CD14-positive monocyte (primary cell): ENCODE results near the gene ATF6. TPM values are rescaled to one million over a fixed set of nuclear protein-coding genes. Genes with fewer than 3 reads are reported as not detected.

ENCODE experiments used
- DNase-seq, 3 donors: peaks; one replicate each; pipeline ENCODE4 v3.0.0-alpha.2; 2011 to 2022
- H2AFZ ChIP-seq: 2 replicates; pipeline ENCODE4 v1.6.0; 2012; ENCODE audit warnings: mild to moderate bottlenecking, low read depth, low read length, inconsistent platforms; ENCODE audit not compliant: insufficient read depth, poor library complexity, severe bottlenecking
- H3K27ac ChIP-seq, 2 donors: 1 replicate in 1 of 2; 2 replicates in 1 of 2; pipeline ENCODE4 v1.5.1; 2012 to 2013; ENCODE audit warnings: low read length in 2 of 2, control low read depth in 1 of 2, inconsistent platforms in 1 of 2, low read depth in 1 of 2, mild to moderate bottlenecking in 1 of 2
- H3K27me3 ChIP-seq, 2 donors: one replicate each; pipeline versions ENCODE4 v1.6.0 to v1.6.1; 2011 to 2013; ENCODE audit warnings: low read length in 2 of 2; ENCODE audit not compliant: control insufficient read depth in 2 of 2, insufficient read depth in 2 of 2
- H3K36me3 ChIP-seq, 2 donors: replicated peaks in 1 of 2; 1 replicate in 1 of 2; 2 replicates in 1 of 2; pipeline versions ENCODE4 v1.5.1 to v1.6.1; 2012 to 2013; ENCODE audit warnings: low read length in 2 of 2, control low read depth in 1 of 2, inconsistent platforms in 1 of 2, mild to moderate bottlenecking in 1 of 2; ENCODE audit not compliant: insufficient read depth in 2 of 2, control insufficient read depth in 1 of 2
- H3K4me1 ChIP-seq, 2 donors: 1 replicate in 1 of 2; 2 replicates in 1 of 2; pipeline versions ENCODE4 v1.5.1 to v1.6.1; 2012 to 2013; ENCODE audit warnings: low read length in 2 of 2, control low read depth in 1 of 2, inconsistent platforms in 1 of 2, mild to moderate bottlenecking in 1 of 2, moderate library complexity in 1 of 2; ENCODE audit not compliant: insufficient read depth in 2 of 2, control insufficient read depth in 1 of 2
- H3K4me2 ChIP-seq: replicated peaks from 2 replicates; pipeline ENCODE3; 2012; ENCODE audit warnings: low read length, moderate library complexity, mild to moderate bottlenecking; ENCODE audit not compliant: poor library complexity, severe bottlenecking; ENCODE audit errors: extremely low read depth
- H3K4me3 ChIP-seq, 3 experiments: fragments of 200-600 bp in 1 of 3; sonication (generic) in 1 of 3; replicated peaks in 1 of 3; 1 replicate in 2 of 3; 2 replicates in 1 of 3; pipeline ENCODE4 v1.5.1; 2011 to 2013; ENCODE audit warnings: low read length in 3 of 3, mild to moderate bottlenecking in 3 of 3, control low read depth in 2 of 3, low read depth in 2 of 3, inconsistent platforms in 1 of 3, moderate library complexity in 1 of 3
- H3K79me2 ChIP-seq: 2 replicates; pipeline ENCODE4 v1.6.0; 2012; ENCODE audit warnings: mild to moderate bottlenecking, control low read depth, inconsistent platforms, low read length, moderate library complexity; ENCODE audit not compliant: insufficient read depth
- H3K9ac ChIP-seq: 2 replicates; pipeline ENCODE4 v1.6.0; 2017; ENCODE audit warnings: low read length, mild to moderate bottlenecking; ENCODE audit not compliant: insufficient read depth, poor library complexity, severe bottlenecking
- H3K9me3 ChIP-seq, 2 donors: replicated peaks in 1 of 2; 1 replicate in 1 of 2; 2 replicates in 1 of 2; pipeline versions ENCODE4 v1.5.1 to v1.6.1; 2012 to 2013; ENCODE audit warnings: low read length in 2 of 2, control low read depth in 1 of 2; ENCODE audit not compliant: control insufficient read depth in 1 of 2, insufficient read depth in 1 of 2
- H4K20me1 ChIP-seq: 2 replicates; pipeline ENCODE4 v1.6.0; 2012; ENCODE audit warnings: mild to moderate bottlenecking, low read length, control low read depth, moderate library complexity; ENCODE audit not compliant: insufficient read depth
- H3K27ac Mint-ChIP-seq, 7 donors: one replicate each; pipeline ENCODE4 v1.8.0; 2020; ENCODE audit warnings: mild to moderate bottlenecking in 7 of 7, mixed read lengths in 7 of 7, moderate library complexity in 6 of 7, inconsistent platforms in 2 of 7
- H3K27me3 Mint-ChIP-seq, 3 donors: one replicate each; pipeline ENCODE4 v1.8.0; 2021 to 2022; ENCODE audit warnings: low read depth in 3 of 3, mild to moderate bottlenecking in 3 of 3, mixed read lengths in 3 of 3, moderate library complexity in 3 of 3, inconsistent platforms in 1 of 3
- H3K36me3 Mint-ChIP-seq, 2 donors: one replicate each; pipeline ENCODE4 v1.8.0; 2020; ENCODE audit warnings: mixed read lengths in 2 of 2, inconsistent platforms in 1 of 2, mild to moderate bottlenecking in 1 of 2
- H3K4me1 Mint-ChIP-seq: one replicate; pipeline ENCODE4 v1.8.0; 2020; ENCODE audit warnings: mild to moderate bottlenecking, mixed read lengths
- H3K4me3 Mint-ChIP-seq, 2 donors: one replicate each; pipeline ENCODE4 v1.8.0; 2020; ENCODE audit warnings: mild to moderate bottlenecking in 2 of 2, mixed read lengths in 2 of 2, moderate library complexity in 1 of 2
- H3K9me3 Mint-ChIP-seq, 7 donors: one replicate each; pipeline ENCODE4 v1.8.0; 2020 to 2022; ENCODE audit warnings: mixed read lengths in 7 of 7, mild to moderate bottlenecking in 6 of 7, moderate library complexity in 6 of 7, inconsistent platforms in 2 of 7
- CTCF ChIP-seq: fragments of 200-600 bp; IDR thresholded peaks from one replicate; pipeline ENCODE4 v1.8.0; 2022; ENCODE audit warnings: antibody characterized with exemption, mild to moderate bottlenecking
- WGBS: methylation state at CpG from one replicate; pipeline ENCODE4 v1.1.5; 2013; ENCODE audit warnings: missing lambda C conversion rate; ENCODE audit not compliant: insufficient coverage; 5-methylcytosine and 5-hydroxymethylcytosine counted together
- intact Hi-C, 2 donors: fragments of 100-400 bp; cut with micrococcal nuclease; formaldehyde crosslinking; loops; one replicate each; pipeline versions ENCODE4 v1.15.0 to v1.15.1; 2023
- polyA plus RNA-seq, 3 donors: library from polyadenylated mRNA; depleted of rRNA in 1 of 3; unstranded in 2 of 3; stranded (reverse) in 1 of 3; fragments of 300-500 nt in 2 of 3; fragments of >200 nt in 1 of 3; fragmentation: Illumina TruSeq in 2 of 3; gene quantifications; 1 replicate in 2 of 3; 2 replicates in 1 of 3; pipeline ENCODE4 v1.2.3, GENCODE V29; 2012 to 2021

ATF6 gene
- polyA plus RNA-seq, 3 donors: 13.4 to 25.6 (median 22.2) TPM

- DNase-seq: no peak
- no peaks in the 10 kb centered on the region for H3K4me1 ChIP-seq
- no peaks in the 10 kb centered on the region for H3K27me3 ChIP-seq
- H3K4me2 ChIP-seq: no peak overlapping the region
- Mint-ChIP-seq H3K9me3 (peaks cover 0 to 2% (median 0%) of the 10 kb centered on the region in 7 donors), H3K27ac (no peak overlapping the region), H3K36me3 (peaks cover 31 to 35% of the 10 kb centered on the region in 2 donors), H3K4me1 (peaks cover 4% of the 10 kb centered on the region), H3K4me3 (no peak overlapping the region), H3K27me3 (no peaks in the 10 kb centered on the region)
- no peak overlapping the region for H3K27ac ChIP-seq
- peaks cover 22 to 81% of the 10 kb centered on the region in 2 donors for H3K36me3 ChIP-seq
- TF ChIP-seq CTCF: no peak
- H2AFZ ChIP-seq: no peak overlapping the region
- H3K9ac ChIP-seq: no peak overlapping the region
- H4K20me1 ChIP-seq: peaks cover 11% of the 10 kb centered on the region
- intact Hi-C loops: no loop called here
- H3K9me3 ChIP-seq: no peaks in the 10 kb centered on the region
- no peaks in the 10 kb centered on the region for H3K79me2 ChIP-seq
- no peak overlapping the region for H3K4me3 ChIP-seq
Measured at GRCh38 chr1:161919229-161919628, 153.1 kb downstream of the ATF6 start.

- Histone ChIP-seq H3K27ac (no peak overlapping the region), H3K4me3 (no peak overlapping the region), H3K4me2 (no peak overlapping the region), H2AFZ (no peak overlapping the region), H3K4me1 (no peaks in the 10 kb centered on the region), H3K27me3 (no peaks in the 10 kb centered on the region), H3K79me2 (no peaks in the 10 kb centered on the region), H3K9me3 (no peaks in the 10 kb centered on the region), H3K9ac (no peak overlapping the region), H3K36me3 (peaks cover 14 to 71% of the 10 kb centered on the region in 2 donors), H4K20me1 (peaks cover 15% of the 10 kb centered on the region)
- Mint-ChIP-seq H3K4me3 (no peak overlapping the region), H3K36me3 (peaks cover 44 to 50% of the 10 kb centered on the region in 2 donors), H3K4me1 (peaks cover 4% of the 10 kb centered on the region), H3K27me3 (no peaks in the 10 kb centered on the region), H3K9me3 (peaks cover 0 to 2% (median 0%) of the 10 kb centered on the region in 7 donors), H3K27ac (no peak overlapping the region)
- intact Hi-C loops: no loop called here
- no peak for TF ChIP-seq CTCF
- no peak for DNase-seq
- WGBS: no CpG with 5 or more reads among the region's 1 CpG
Measured at GRCh38 chr1:161921491-161921890, 155.4 kb downstream of the ATF6 start.
